ENCODE measurements around the gene C12orf57.

The C12orf57 gene

DNA sequence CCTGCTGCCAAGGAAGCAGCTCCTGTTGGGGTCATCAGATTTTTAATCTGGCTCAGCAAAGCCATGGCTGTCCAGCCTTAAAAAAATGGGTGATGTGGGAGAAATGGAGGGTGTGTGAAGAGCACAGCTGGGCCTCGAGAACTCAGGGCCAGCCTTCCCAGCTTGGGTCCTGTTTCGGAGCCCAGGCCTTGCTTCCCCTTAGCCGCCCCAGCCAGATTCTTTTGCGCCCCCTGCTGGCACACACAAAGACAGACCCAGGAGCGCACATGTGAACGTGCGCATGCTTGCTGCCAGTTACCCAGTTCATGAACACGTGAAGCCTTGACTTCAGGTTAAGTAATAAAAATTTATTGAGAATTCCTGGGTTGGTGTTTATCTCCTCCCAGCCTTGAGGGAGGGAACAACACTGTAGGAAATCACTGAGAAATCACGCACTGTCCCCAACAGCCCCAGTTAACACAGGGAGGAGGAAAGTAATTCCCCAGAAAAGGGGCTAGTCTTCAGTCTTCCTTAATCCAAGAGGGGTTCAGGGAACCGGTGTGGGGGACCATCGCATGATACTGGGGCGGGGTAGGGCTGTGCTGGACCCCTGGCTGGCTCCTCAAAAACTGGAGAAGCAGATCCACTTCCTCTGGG lies 21.3 kb downstream of the C12orf57 start:
- DNase-seq (ENCODE audit: low spot score), result peak; percentile 92

DNA sequence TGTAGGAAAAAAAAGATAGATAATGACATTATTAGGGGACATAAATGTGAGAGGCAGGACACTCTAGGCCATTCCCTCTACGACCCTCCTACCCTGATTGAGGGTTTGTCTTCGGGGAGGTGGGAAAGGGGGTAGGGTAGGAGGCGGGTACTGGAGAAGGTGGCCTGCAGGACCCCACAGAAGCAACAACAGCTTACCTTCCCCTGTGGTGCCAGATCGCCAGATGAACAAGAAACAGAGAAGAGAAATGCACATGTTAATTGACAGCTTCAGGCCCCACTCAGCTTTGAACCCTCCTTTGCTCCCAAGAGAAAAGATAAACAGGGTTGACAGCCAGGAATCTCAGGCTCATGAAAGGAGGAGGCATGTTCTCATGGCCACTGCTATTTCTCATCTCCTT lies 21.9 kb downstream of the C12orf57 start:
- no peak for DNase-seq (ENCODE audit: low spot score)

DNA sequence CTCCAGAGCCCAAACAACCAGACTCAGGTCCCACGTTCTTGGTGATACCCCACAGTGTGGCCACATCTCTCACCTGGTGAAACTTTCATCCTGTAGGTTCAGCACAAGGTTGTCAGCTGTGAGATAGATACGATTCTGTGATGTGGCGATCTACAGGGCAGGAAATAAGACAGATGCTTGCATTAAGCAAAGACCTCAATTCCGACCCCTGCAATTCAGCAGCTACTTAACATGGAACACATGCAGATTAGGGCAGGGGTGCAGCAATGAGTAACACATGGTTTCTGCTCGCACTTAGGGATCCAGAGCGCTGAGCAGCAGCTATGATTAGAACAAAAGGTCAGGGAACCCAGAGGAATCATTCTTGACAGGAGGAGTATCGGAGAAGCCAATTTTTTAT lies 22.5 kb downstream of the C12orf57 start:
- no peak for DNase-seq (ENCODE audit: low spot score)

GRCh38 chr12:6967651-6968100 lies 23.9 kb downstream of the C12orf57 start:
- DNase-seq (ENCODE audit: low spot score), result no peak

DNA sequence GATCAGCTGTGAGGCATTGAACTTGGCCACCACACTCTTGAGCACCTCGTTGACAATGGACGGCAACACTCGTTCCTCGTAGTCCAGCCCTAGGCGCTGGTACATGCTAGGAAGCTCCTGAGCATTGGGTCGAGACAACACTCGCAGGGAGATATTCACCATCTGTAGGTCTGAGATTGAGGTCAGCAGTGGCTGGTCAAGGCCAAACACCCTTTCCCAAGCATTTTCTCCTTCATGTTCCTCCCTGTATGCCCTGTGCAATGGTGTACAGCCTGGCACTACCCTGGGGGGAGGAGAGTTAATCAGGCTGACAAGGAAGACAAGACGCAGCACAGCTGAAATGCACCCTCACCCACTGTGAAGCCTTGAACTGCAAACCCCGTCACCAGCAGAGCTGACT lies 24.6 kb downstream of the C12orf57 start:
- no peak for DNase-seq (ENCODE audit: low spot score)

DNA sequence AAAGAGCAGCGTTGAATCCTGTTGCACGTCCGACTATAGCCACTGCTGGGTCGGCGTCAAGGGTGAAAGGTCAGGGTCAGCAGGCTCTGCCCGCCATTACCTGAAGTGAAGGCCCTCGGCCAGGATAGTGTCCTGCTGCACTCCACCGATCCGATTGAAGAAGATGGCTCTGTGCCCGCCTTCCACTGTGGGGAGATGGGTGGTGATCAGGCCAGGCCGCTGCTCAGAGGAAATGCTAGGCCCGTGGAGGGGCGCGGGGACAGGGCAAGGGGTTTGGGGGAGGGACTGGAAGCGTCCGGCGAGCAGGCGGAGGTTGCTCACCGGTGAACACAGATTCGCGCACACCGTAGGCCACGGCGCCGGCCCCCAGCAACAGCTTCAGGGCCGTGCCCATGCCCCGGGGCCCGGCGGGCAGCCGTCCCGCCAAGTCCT lies 26.3 kb downstream of the C12orf57 start:
- no peak for DNase-seq (ENCODE audit: low spot score)

DNA sequence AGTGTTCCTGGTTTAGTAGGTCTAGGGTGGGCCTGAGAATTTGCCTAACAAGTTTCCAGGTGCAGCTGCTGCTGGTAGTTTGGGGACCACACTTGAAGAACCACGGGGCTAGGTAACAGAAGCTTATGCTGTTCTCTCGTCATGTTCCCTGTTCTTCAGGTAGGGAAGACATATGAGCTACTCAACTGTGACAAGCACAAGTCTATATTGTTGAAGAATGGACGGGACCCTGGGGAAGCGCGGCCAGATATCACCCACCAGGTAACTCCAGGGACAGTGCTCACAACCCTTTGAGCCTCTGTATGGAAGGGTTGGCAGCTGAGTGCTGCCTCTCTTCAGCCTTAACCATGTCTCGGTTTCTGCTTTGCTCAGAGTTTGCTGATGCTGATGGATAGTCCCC lies 30.4 kb downstream of the C12orf57 start:
- no peak for DNase-seq (ENCODE audit: low spot score)

DNA sequence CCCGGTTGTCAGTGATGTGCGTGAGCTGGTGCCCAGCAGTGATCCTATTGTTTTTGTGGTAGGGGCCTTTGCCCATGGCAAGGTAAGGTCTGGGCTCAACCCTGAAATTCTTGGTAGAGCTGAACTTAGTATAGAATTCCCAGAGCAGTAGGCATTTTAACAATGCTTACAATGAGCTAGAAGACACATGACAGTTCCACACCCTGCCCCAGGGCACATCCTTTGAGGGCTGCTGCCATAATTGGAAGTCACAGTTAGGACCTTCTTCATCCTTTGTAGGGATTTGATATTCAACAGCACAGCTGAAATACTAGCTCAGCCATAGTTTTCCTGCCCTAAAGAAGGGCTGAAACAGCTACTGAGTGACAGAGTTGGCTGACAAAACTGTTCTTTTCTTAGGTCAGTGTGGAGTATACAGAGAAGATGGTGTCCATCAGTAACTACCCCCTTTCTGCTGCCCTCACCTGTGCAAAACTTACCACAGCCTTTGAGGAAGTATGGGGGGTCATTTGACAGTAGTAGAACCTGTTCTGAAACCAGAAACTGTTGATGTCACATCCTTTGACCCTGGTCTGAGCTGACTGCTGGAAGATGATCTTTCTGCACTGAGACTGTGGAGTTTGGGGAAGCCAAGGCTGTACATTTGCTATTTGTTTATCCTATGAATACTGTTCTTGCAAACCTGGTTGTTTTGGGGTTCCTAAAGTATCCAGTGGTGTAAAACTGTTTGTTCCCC lies 31.6 kb downstream of the C12orf57 start:
- DNase-seq (ENCODE audit: low spot score), result no peak

DNA sequence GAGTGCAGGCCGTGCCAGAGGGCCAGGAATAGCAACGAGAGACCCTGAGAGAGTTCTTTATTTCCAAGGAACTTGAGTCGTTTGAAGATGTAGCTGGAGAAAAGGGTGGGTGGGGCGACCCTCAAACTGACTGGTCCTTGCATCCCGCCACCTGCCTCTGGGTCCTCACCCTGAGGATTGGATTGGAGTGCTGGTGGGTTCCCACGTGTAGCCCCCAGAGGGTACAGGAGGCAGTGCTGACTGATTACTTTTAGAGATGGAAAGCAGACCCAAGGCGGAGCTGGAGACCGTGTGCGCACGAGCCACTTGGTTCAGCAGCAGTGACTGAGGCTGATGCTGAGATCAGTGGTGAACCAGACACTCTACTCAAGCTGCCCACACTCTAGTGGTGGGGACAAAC lies 33.8 kb downstream of the C12orf57 start:
- DNase-seq (ENCODE audit: low spot score), result no peak

DNA sequence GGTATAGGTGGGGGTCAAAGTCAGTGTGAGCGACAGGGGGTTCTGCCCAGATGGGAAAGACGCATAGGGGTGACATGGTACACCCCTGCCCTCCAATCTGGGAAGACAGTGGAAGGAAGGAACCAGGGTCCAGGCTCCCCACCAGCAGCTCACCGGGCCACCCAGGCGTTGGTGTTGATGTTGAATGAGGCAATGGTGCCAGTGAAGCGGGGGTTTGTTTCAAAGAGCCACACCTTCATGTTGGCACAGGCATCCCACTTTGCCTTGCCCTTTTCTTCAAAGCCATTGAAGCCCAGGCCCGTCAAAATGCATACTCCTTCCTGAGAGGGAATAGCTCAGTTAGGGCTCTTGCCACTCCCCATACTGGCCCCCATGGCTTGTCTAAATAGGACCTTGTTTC lies 34.4 kb downstream of the C12orf57 start:
- DNase-seq (ENCODE audit: low spot score), result no peak

DNA sequence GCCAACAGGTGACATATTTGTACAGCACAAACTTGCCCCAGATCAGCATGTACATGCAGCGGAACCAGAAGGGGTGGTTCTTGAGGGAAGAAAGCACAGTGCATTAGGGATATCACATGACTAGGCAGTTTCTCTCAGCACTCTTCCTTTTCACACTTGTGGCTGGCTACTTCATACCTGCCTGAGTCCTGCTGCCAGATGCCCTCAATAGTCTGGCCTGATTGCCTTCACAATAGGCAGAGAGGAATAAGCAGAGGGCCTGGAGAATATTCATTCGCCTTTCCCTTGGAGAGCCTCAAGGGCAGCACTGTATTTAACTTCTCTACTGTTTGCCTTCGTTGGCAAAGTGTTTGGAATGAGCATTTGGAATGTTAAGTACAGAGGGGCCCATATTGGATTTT lies 34.8 kb downstream of the C12orf57 start:
- no peak for DNase-seq (ENCODE audit: low spot score)

DNA sequence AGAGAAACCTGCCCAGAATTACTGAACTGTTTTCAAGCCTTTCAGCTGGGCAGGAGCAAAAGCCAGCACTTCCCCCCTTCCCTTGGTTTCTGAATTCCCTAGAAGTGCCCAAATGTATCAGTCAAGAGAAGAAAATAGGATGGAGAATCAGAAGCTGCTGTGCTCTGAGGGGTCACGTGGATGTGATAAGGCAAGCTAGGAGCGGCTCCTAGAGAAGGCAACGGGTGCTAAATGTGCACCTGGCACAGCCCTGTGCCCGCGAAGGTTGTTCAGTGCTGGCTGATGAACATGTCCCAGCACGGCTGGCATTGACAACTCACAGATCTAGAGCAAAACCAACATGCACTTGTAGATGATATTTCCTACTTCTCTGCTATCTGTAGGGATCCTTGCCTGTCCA lies 35.2 kb downstream of the C12orf57 start:
- no peak for DNase-seq (ENCODE audit: low spot score)

DNA sequence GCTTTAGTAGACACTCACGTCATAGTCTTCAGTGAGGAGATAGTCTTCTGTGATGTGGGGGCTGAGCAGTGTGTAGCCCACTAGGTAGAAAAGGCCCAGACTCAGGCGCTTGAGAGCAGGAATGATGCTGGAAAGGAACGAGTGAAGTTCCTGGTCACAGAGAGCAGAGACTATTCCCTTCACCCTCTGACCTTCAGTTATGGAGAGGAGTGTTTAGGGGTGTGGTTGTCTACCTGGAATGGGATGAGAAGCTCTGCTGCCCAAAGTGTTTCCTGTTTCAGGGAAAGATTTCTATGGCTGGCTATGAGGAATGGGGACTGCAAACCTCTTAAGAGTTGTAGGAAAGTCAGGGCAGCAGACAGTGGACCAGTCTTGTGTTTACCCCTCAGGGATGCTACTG lies 35.6 kb downstream of the C12orf57 start:
- no peak for DNase-seq (ENCODE audit: low spot score)

DNA sequence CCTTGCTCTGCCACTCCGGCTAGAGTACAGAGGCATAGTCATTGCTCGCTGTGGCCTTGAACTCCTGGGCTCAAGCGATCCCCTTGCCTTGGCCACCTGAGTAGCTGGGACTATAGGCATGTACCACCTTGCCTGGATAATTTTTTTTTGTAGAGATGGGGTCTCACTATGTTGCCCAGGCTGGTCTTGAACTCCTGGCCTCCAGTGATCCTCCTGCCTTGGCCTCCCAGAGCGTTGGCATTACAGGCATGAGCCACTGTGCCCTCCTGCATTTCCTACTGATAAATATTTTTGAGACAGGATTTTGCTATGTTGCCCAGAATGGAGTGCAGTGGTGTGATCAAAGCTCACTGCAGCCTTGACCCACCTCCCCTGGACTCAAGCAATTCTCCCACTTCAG lies 36.3 kb downstream of the C12orf57 start:
- no peak for DNase-seq (ENCODE audit: low spot score)

GRCh38 chr12:6980740-6981139 lies 36.9 kb downstream of the C12orf57 start:
- no peak for DNase-seq (ENCODE audit: low spot score)

GRCh38 chr12:6981152-6982052 lies 37.6 kb downstream of the C12orf57 start:
- no peak for DNase-seq (ENCODE audit: low spot score)

- no peak for DNase-seq (ENCODE audit: low spot score)
Observed at GRCh38 chr12:6982532-6982931, 38.7 kb downstream of the C12orf57 start.

- no peak for DNase-seq (ENCODE audit: low spot score)
Observed at GRCh38 chr12:6987956-6988553, 44.2 kb downstream of the C12orf57 start.
